Endothelial cell of umbilical vein (primary cell): ENCODE data around the gene SEMA4F.

Experiments
- EZH2 ChIP-seq: IDR thresholded peaks from 2 replicates; pipeline ENCODE4 v1.6.1; 2012; ENCODE audit warnings: borderline replicate concordance, low read depth, mild to moderate bottlenecking, moderate library complexity, low read length, inconsistent platforms; ENCODE audit not compliant: severe bottlenecking
- GATA2 ChIP-seq: IDR thresholded peaks from 2 replicates; pipeline ENCODE4 v1.7.0; 2011; ENCODE audit warnings: low read depth, mild to moderate bottlenecking, moderate library complexity, mixed read lengths, low read length; ENCODE audit not compliant: insufficient read length, insufficient read depth
- JUN ChIP-seq: IDR thresholded peaks from 2 replicates; pipeline ENCODE4 v1.6.1; 2011; ENCODE audit warnings: borderline replicate concordance, low read depth; ENCODE audit not compliant: insufficient read length, insufficient read depth
- POLR2A ChIP-seq: IDR thresholded peaks from 2 replicates; pipeline ENCODE4 v1.6.1; 2012; ENCODE audit warnings: low read depth, mild to moderate bottlenecking, control low read depth, low read length
- TF ChIP-seq, protein P1 (sequence below), 2 donors: IDR thresholded peaks; 1 replicate in 1 of 2; 2 replicates in 1 of 2; pipeline ENCODE4 v1.5.1; 2011; ENCODE audit warnings: low read length in 2 of 2, mild to moderate bottlenecking in 2 of 2, moderate library complexity in 2 of 2, control low read depth in 1 of 2, inconsistent platforms in 1 of 2, low read depth in 1 of 2; ENCODE audit not compliant: insufficient read depth in 1 of 2; ENCODE audit errors: extremely low read depth in 1 of 2

GRCh38 chr2:74655579-74655978, 1.5 kb downstream of the SEMA4F start:
- TF ChIP-seq JUN (no peak), POLR2A (no peak), EZH2 (no peak), GATA2 (no peak)
- TF ChIP-seq, protein P1, sequence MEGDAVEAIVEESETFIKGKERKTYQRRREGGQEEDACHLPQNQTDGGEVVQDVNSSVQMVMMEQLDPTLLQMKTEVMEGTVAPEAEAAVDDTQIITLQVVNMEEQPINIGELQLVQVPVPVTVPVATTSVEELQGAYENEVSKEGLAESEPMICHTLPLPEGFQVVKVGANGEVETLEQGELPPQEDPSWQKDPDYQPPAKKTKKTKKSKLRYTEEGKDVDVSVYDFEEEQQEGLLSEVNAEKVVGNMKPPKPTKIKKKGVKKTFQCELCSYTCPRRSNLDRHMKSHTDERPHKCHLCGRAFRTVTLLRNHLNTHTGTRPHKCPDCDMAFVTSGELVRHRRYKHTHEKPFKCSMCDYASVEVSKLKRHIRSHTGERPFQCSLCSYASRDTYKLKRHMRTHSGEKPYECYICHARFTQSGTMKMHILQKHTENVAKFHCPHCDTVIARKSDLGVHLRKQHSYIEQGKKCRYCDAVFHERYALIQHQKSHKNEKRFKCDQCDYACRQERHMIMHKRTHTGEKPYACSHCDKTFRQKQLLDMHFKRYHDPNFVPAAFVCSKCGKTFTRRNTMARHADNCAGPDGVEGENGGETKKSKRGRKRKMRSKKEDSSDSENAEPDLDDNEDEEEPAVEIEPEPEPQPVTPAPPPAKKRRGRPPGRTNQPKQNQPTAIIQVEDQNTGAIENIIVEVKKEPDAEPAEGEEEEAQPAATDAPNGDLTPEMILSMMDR (IDR thresholded peaks at IDR 0.05; ENCODE audit: extremely low read depth in 1 of 2, insufficient read depth in 1 of 2, low read depth in 1 of 2, low read length in 2 of 2), result no peak
